Vagina (tissue), 2 donors: ENCODE data around the gene KIF26A.

ENCODE experiments used
- POLR2AphosphoS5 ChIP-seq, 2 donors: sonication (generic); formaldehyde crosslinking; IDR thresholded peaks; one replicate each; pipeline ENCODE4 v1.9.0; 2017; ENCODE audit warnings: antibody characterized with exemption in 2 of 2, mild to moderate bottlenecking in 2 of 2, low read depth in 1 of 2; ENCODE audit not compliant: insufficient read depth in 1 of 2
- TF ChIP-seq, protein P1 (sequence below), 3 experiments: fragments of 450-650 bp in 2 of 3; fragments of 200-600 bp in 1 of 3; sonication (generic) in 1 of 3; IDR thresholded peaks; one replicate each; pipeline ENCODE4 v1.5.1; 2017 to 2019; ENCODE audit warnings: antibody characterized with exemption in 3 of 3, mild to moderate bottlenecking in 2 of 3, moderate library complexity in 2 of 3

DNA sequence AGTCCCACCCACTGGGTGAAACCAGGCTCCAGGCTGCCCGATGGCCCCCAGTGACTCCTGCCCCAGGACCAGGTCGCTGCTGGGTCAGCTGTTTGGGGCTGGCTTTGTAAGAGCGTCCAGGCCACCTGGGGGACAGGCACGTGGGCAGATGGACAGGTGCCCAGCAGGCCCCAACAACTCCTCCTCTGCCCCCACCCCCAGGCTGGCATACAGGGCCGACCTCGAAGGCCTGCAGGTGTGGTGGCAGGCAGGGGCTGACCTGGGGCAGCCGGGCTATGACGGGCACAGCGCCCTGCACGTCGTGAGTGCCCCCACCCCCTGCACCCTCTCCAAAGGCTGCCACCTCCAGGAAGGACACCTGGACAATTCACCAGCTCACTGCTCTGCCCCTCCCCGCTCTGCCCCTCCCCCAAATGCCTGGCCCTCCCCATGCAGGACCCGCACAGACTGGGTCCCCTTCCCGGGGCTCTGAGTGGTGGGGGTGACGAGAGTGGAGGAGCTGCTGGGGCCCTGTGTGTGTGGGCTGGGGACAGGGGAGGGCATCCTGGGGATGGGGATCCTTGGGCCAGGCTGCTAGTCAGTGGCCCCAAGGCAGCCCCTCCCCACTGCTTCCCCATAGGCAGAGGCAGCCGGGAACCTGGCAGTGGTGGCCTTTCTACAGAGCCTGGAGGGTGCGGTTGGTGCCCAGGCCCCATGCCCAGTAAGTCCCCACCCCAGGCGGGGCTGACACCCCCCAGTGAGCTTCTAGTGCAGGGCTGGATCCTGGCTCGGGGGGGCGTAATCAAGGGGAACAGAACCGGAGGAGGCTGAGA is 26.9 kb upstream of the KIF26A start:
- TF ChIP-seq, protein P1, sequence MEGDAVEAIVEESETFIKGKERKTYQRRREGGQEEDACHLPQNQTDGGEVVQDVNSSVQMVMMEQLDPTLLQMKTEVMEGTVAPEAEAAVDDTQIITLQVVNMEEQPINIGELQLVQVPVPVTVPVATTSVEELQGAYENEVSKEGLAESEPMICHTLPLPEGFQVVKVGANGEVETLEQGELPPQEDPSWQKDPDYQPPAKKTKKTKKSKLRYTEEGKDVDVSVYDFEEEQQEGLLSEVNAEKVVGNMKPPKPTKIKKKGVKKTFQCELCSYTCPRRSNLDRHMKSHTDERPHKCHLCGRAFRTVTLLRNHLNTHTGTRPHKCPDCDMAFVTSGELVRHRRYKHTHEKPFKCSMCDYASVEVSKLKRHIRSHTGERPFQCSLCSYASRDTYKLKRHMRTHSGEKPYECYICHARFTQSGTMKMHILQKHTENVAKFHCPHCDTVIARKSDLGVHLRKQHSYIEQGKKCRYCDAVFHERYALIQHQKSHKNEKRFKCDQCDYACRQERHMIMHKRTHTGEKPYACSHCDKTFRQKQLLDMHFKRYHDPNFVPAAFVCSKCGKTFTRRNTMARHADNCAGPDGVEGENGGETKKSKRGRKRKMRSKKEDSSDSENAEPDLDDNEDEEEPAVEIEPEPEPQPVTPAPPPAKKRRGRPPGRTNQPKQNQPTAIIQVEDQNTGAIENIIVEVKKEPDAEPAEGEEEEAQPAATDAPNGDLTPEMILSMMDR (IDR thresholded peaks at IDR 0.05): no peak
- no peak for TF ChIP-seq POLR2AphosphoS5 (IDR thresholded peaks at IDR 0.05; ENCODE audit: insufficient read depth in 1 of 2, low read depth in 1 of 2)
